Stomach (tissue), 9 donors: Measurements from ENCODE around the gene NOL4. TPM values are rescaled to one million over a fixed set of nuclear protein-coding genes. Genes with fewer than 3 reads are reported as not detected.

Experiments used
- DNase-seq, 2 donors: peaks; one replicate each; pipeline versions ENCODE4 v3.0.0 to v3.0.0-alpha.2; 2013 to 2019
- H3K27ac ChIP-seq, 5 donors: fragments of 200-600 bp in 4 of 5; sonication (generic) in 4 of 5; one replicate each; pipeline ENCODE4 v1.5.1; 2013 to 2019; ENCODE audit warnings: mild to moderate bottlenecking in 1 of 5, moderate library complexity in 1 of 5
- H3K27me3 ChIP-seq, 3 donors: fragments of 200-600 bp; sonication (generic); one replicate each; pipeline ENCODE4 v1.5.1; 2017 to 2019; ENCODE audit warnings: mixed run types in 1 of 3
- H3K36me3 ChIP-seq, 4 donors: fragments of 200-600 bp; sonication (generic); 1 replicate in 3 of 4; 2 replicates in 1 of 4; pipeline ENCODE4 v1.5.1; 2016 to 2019
- H3K4me1 ChIP-seq, 4 donors: fragments of 200-600 bp; sonication (generic); one replicate each; pipeline ENCODE4 v1.5.1; 2016 to 2019
- H3K4me3 ChIP-seq, 4 donors: fragments of 200-600 bp; sonication (generic) in 3 of 4; one replicate each; pipeline ENCODE4 v1.5.1; 2016 to 2019; ENCODE audit warnings: mild to moderate bottlenecking in 1 of 4
- H3K9me3 ChIP-seq, 4 donors: fragments of 200-600 bp; sonication (generic); one replicate each; pipeline ENCODE4 v1.5.1; 2016 to 2019
- EP300 ChIP-seq: sonication (generic); formaldehyde crosslinking; IDR thresholded peaks from one replicate; pipeline ENCODE4 v1.6.1; 2017; ENCODE audit warnings: antibody characterized with exemption
- POLR2A ChIP-seq, 4 donors: fragments of 450-650 bp; IDR thresholded peaks; one replicate each; pipeline ENCODE4 v1.6.1; 2016; ENCODE audit warnings: antibody characterized with exemption in 4 of 4, control low read depth in 2 of 4, mild to moderate bottlenecking in 1 of 4, moderate library complexity in 1 of 4
- POLR2AphosphoS5 ChIP-seq, 3 donors: sonication (generic); formaldehyde crosslinking; IDR thresholded peaks; one replicate each; pipeline ENCODE4 v1.6.1; 2016; ENCODE audit warnings: antibody characterized with exemption in 3 of 3
- WGBS, 5 donors: extraction: QIAGEN DNeasy Blood & Tissue Kit in 3 of 5; methylation state at CpG; one replicate each; pipeline versions ENCODE4 v1.1.5 to v1.1.7; 2013 to 2018; 5-methylcytosine and 5-hydroxymethylcytosine counted together
- intact Hi-C: fragments of 100-400 bp; cut with DNase I; formaldehyde crosslinking; loops from one replicate; pipeline ENCODE4 v1.15.1; 2023; ENCODE audit warnings: low total_unique reads
- polyA plus RNA-seq, 3 donors: library from polyadenylated mRNA; stranded (reverse); fragments of 200-250 nt; gene quantifications; one replicate each; pipeline ENCODE4 v1.2.3, GENCODE V29; 2013
- total RNA-seq, 5 donors: library from RNA; depleted of rRNA; stranded (reverse); fragments of >200 nt; gene quantifications; one replicate each; pipeline versions ENCODE4 v1.1.0 to v1.2.3, GENCODE V29; 2014 to 2016
- TF ChIP-seq, protein P1 (sequence below), 7 experiments: fragments of 450-650 bp in 4 of 7; fragments of 200-600 bp in 3 of 7; sonication (generic) in 3 of 7; IDR thresholded peaks; one replicate each; pipeline ENCODE4 v1.5.1; 2016 to 2019; ENCODE audit warnings: antibody characterized with exemption in 7 of 7, control low read depth in 2 of 7, mild to moderate bottlenecking in 1 of 7
- donor health status: healthy with polysubstance abuse.
- donor health status: Bipolar disorder and iron deficiency.
- donor health status: healthy.

The NOL4 gene
- total and polyA plus RNA-seq, 8 donors: 0.08 to 1.8 (median 0.17) TPM; not detected in 4

DNA sequence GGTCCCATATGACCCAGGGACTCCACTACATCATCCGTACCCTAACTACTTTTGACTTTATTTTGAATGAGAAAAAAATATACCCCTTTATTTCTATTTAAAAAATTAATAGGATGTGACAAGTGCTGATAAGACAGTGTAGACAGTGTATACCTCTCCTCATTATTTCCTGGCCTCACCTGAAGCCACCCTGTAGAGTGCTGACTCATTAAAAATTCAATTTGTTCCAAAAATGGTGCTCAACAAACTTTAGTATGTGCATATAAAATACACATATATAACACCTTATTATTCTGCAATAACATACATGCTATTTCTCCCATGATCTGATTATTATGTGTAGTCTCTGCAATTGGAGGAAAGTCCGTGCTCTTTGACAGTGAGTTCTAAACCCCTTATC lies 20.8 kb downstream of the NOL4 start:
- intact Hi-C loops: no loop called here
- 60 to 81% (median 71%) methylated on average over 2 of the region's 2 CpGs for WGBS, 5 donors
- DNase-seq: no peak
- Histone ChIP-seq H3K4me3 (no peak overlapping the region), H3K36me3 (no peaks in the 10 kb centered on the region), H3K27me3 (no peaks in the 10 kb centered on the region), H3K4me1 (no peaks in the 10 kb centered on the region), H3K9me3 (peaks cover 0 to 4% (median 0%) of the 10 kb centered on the region in 4 donors), H3K27ac (no peak overlapping the region)
- TF ChIP-seq POLR2A (IDR thresholded peaks at IDR 0.05): no peak
- TF ChIP-seq, protein P1, sequence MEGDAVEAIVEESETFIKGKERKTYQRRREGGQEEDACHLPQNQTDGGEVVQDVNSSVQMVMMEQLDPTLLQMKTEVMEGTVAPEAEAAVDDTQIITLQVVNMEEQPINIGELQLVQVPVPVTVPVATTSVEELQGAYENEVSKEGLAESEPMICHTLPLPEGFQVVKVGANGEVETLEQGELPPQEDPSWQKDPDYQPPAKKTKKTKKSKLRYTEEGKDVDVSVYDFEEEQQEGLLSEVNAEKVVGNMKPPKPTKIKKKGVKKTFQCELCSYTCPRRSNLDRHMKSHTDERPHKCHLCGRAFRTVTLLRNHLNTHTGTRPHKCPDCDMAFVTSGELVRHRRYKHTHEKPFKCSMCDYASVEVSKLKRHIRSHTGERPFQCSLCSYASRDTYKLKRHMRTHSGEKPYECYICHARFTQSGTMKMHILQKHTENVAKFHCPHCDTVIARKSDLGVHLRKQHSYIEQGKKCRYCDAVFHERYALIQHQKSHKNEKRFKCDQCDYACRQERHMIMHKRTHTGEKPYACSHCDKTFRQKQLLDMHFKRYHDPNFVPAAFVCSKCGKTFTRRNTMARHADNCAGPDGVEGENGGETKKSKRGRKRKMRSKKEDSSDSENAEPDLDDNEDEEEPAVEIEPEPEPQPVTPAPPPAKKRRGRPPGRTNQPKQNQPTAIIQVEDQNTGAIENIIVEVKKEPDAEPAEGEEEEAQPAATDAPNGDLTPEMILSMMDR (IDR thresholded peaks at IDR 0.05): no peak
- TF ChIP-seq POLR2AphosphoS5 (IDR thresholded peaks at IDR 0.05): no peak
- no peak for TF ChIP-seq EP300

DNA sequence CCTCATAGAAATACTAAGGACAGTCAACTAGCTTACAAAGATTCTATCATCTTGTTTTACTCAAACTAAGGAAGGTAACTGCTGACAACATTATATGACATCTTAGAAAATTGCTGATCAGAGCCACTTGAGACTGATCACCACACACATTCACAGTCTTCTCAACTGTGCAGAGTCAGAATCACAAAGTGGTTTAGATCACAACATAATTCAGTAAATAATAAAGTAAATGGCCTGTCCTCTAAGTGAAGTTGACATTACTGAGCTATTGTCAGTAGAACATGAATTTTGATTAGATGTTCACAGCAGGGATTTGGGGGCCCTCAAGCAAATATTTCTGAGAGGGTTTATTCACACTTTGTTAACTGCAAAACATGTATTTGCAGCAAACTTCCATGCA lies 28.5 kb downstream of the NOL4 start:
- no peak overlapping the region for H3K4me3 ChIP-seq
- no peaks in the 10 kb centered on the region for H3K27me3 ChIP-seq
- no peak for DNase-seq
- H3K27ac ChIP-seq: no peak overlapping the region
- TF ChIP-seq POLR2AphosphoS5 (IDR thresholded peaks at IDR 0.05): no peak
- TF ChIP-seq POLR2A (IDR thresholded peaks at IDR 0.05): no peak
- TF ChIP-seq EP300: no peak
- TF ChIP-seq, protein P1 (IDR thresholded peaks at IDR 0.05): no peak
- H3K9me3 ChIP-seq: peaks cover 0 to 10% (median 0%) of the 10 kb centered on the region in 4 donors
- intact Hi-C loops: no loop called here
- no peaks in the 10 kb centered on the region for H3K4me1 ChIP-seq
- no peaks in the 10 kb centered on the region for H3K36me3 ChIP-seq

DNA sequence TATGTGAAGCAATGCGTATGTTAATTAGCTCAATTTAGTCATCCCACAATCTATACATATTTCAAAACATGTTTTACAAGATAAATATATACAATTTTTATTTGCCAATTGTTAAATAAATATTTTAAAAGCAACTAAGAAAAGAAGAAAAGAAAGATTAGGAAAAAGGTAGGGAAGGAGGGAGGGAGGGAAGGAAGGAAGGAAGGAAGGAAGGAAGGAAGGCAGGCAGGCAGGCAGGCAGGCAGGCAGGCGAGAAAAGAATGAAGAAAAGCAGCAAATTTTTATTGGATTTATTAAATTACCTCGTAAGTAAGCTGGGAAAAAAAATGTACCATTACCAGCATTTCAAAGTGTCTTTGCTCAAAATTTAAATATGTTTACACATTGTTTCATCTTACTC lies 30.5 kb downstream of the NOL4 start:
- H3K9me3 ChIP-seq: peaks cover 0 to 10% (median 0%) of the 10 kb centered on the region in 4 donors
- no peaks in the 10 kb centered on the region for H3K27me3 ChIP-seq
- H3K27ac ChIP-seq: no peak overlapping the region
- WGBS, 5 donors: 71 to 82% (median 75%) methylated on average over 3 of the region's 3 CpGs
- no peak for DNase-seq
- H3K36me3 ChIP-seq: no peaks in the 10 kb centered on the region
- intact Hi-C loops: no loop called here
- H3K4me3 ChIP-seq: no peak overlapping the region
- no peaks in the 10 kb centered on the region for H3K4me1 ChIP-seq
- TF ChIP-seq EP300 (no peak), POLR2A (IDR thresholded peaks at IDR 0.05) (no peak), POLR2AphosphoS5 (IDR thresholded peaks at IDR 0.05) (no peak)

DNA sequence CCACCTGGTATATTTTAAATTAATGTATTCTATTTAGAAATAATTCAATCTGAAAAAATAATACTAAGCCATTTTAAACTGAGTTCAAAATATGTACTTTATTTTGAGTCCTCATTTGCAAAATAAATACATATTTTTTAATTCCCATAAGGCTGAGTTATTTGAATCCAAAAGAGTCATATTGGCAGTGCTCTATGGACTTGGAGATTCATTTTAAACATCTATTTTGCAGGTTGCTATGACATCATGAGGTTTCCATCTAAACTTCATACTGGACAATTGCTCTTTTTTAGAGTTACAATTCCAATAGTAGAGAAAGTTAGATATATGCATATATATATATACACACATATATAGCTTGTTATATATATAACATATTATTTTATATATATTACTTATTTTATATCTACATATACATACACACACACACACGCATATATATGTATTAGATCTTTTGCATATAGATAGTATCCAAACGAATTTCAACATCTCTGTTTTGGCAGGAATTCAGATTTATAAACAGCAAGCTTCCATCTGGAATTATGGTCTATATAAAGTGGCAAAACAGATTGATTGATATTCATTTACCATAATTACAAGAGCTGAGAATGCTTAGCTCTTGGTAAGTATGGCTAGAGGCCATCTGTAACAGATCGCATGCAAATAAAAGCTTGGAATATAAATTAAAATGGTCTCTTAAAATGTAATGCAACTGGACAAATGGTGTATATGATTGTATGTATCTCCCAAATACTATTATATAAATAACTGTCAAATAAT lies 34.9 kb downstream of the NOL4 start:
- no peak for DNase-seq
- WGBS, 5 donors: 58 to 66% (median 64%) methylated on average over 3 of the region's 3 CpGs
- H3K27me3 ChIP-seq: no peaks in the 10 kb centered on the region
- intact Hi-C loops: no loop called here
- H3K27ac ChIP-seq: no peak overlapping the region
- no peaks in the 10 kb centered on the region for H3K4me1 ChIP-seq
- no peak overlapping the region for H3K4me3 ChIP-seq
- H3K9me3 ChIP-seq: peaks cover 0 to 10% (median 0%) of the 10 kb centered on the region in 4 donors
- no peaks in the 10 kb centered on the region for H3K36me3 ChIP-seq
- TF ChIP-seq, protein P1 (IDR thresholded peaks at IDR 0.05): no peak
- TF ChIP-seq POLR2AphosphoS5 (IDR thresholded peaks at IDR 0.05): no peak
- TF ChIP-seq EP300: no peak
- TF ChIP-seq POLR2A (IDR thresholded peaks at IDR 0.05): no peak
